Gastrocnemius medialis (tissue), 4 donors: ENCODE data around the gene BMERB1.

Experiments used
- POLR2A ChIP-seq, 2 donors: fragments of 450-650 bp; IDR thresholded peaks; one replicate each; pipeline ENCODE4 v1.6.1; 2017; ENCODE audit warnings: antibody characterized with exemption in 2 of 2, mild to moderate bottlenecking in 2 of 2, moderate library complexity in 2 of 2
- TF ChIP-seq, protein P1 (sequence below), 5 experiments: fragments of 450-650 bp in 3 of 5; fragments of 200-600 bp in 2 of 5; sonication (generic) in 2 of 5; IDR thresholded peaks in 4 of 5; conservative IDR thresholded peaks in 1 of 5; 1 replicate in 4 of 5; 2 replicates in 1 of 5; pipeline ENCODE4 v1.5.1; 2016 to 2019; ENCODE audit warnings: antibody characterized with exemption in 5 of 5, mild to moderate bottlenecking in 3 of 5, moderate library complexity in 3 of 5

DNA sequence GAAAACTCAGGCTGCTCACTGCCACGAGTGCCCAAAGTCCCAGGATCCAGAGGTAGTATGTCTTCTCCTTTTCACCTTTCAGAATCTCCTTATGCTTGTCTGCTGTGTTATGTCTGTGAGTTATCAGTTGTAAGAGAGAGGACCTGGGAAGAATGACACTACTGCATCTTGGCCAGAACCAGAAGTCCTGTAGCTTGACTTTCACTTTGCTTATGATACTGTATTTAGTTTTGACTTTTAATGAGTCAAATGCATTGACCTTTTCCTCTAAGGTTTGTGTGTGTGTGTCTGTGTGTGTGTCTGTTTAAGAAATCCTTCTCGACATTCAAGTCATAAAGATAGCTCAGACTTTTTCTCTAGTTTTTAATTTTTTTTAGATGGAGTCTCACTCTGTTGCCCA is 43.4 kb downstream of the BMERB1 start:
- TF ChIP-seq, protein P1, sequence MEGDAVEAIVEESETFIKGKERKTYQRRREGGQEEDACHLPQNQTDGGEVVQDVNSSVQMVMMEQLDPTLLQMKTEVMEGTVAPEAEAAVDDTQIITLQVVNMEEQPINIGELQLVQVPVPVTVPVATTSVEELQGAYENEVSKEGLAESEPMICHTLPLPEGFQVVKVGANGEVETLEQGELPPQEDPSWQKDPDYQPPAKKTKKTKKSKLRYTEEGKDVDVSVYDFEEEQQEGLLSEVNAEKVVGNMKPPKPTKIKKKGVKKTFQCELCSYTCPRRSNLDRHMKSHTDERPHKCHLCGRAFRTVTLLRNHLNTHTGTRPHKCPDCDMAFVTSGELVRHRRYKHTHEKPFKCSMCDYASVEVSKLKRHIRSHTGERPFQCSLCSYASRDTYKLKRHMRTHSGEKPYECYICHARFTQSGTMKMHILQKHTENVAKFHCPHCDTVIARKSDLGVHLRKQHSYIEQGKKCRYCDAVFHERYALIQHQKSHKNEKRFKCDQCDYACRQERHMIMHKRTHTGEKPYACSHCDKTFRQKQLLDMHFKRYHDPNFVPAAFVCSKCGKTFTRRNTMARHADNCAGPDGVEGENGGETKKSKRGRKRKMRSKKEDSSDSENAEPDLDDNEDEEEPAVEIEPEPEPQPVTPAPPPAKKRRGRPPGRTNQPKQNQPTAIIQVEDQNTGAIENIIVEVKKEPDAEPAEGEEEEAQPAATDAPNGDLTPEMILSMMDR (IDR thresholded peaks at IDR 0.05 in 4 of 5, conservative IDR thresholded peaks at IDR 0.05 in 1 of 5) = no peak
- TF ChIP-seq POLR2A (IDR thresholded peaks at IDR 0.05) = no peak
